SK-N-MC (cell line): ENCODE data around the gene FBLN7.

ENCODE experiments used
- EZH2 ChIP-seq: fragments of 200-600 bp; sonication (generic); IDR thresholded peaks from one replicate; pipeline ENCODE4 v1.6.1; 2017; ENCODE audit warnings: antibody characterized with exemption
- POLR2AphosphoS5 ChIP-seq: IDR thresholded peaks from 2 replicates; pipeline ENCODE4 v1.6.1; 2012; ENCODE audit warnings: mild to moderate bottlenecking, low read depth, low read length, borderline replicate concordance

DNA sequence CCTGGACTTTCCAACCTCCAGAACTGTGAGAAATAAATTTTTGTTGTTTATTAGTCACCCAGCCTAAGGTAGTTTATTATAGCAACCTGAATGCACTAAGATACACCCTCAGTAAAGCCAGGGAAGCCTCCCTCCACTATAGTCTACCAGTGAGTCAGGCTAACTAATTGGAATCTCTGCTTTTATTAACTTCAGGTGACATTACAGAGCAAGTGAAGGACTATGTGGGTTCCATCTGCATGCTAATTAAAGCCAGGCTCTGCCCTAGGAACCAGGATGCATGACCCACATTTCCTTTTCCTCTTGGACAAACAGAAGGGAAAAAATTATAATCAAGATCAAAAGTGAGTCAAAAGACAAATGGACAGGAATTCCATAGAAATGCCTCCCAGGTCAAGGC is 60.6 kb downstream of the FBLN7 start:
- TF ChIP-seq EZH2 (no peak), POLR2AphosphoS5 (no peak)
